ENCODE data around the gene MYO10.
A peak's percentile ranks its signal among the peaks of the same experiment; 100 is the strongest.
"Not testable (repeated sequence)": the region's sequence is repeated elsewhere in the genome, so short reads cannot be mapped to it uniquely, and the experiment has no call there.

MYO10 gene

GRCh38 chr5:16862777-16863176 lies 73.3 kb downstream of the MYO10 start:
- DNase-seq (ENCODE audit: low read depth), result no peak

DNA sequence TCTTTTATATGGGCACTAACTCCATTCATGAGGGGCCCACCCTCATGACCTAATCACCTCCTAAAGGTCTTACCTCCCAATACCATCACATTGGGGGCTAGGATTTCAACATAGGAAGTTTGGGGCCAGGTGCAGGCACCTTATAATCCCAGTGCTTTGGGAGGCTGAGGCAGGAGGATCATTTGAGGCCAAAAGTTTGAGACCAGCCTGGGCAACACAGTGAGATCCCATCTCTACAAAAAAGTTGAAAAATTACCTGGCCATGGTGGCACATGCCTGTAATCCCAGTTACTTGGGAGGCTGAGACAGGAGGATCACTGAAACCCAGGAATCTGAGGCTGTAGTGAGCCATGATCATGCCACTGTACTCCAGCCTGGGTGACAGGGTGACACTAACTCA lies 76.7 kb downstream of the MYO10 start:
- no peak for DNase-seq (ENCODE audit: low read depth)

DNA sequence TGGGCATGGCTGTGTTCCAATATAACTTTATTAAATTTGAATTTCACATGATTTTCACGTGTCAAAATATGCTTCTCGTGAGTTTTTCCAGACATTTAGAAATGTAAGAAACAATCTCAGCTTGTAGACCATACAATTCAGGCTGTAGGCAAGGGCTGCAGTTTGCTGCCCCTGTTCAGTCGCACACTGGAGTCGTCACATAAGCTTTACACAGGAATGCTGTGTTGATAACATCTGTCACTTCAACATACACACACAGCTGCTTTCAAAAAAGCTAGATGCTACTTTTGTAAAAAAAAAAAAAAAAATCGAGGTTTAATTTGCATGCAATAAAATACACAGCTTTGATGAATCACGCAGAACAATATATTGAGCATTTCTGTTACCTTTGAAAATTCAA lies 77.9 kb downstream of the MYO10 start:
- no peak for DNase-seq (ENCODE audit: low read depth)

- no peak for DNase-seq (ENCODE audit: low read depth)
These were observed 78.5 kb downstream of the MYO10 start for GRCh38 chr5:16857635-16858034.

GRCh38 chr5:16856531-16856930 lies 79.6 kb downstream of the MYO10 start:
- DNase-seq (ENCODE audit: low read depth), result peak; percentile 92

- no peak for DNase-seq (ENCODE audit: low read depth)
These were observed 80.2 kb downstream of the MYO10 start for GRCh38 chr5:16855898-16856297.

GRCh38 chr5:16855485-16855884 lies 80.6 kb downstream of the MYO10 start:
- DNase-seq (ENCODE audit: low read depth), result no peak

- DNase-seq (ENCODE audit: low read depth), result no peak
These were observed 81.7 kb downstream of the MYO10 start for GRCh38 chr5:16854351-16854750.

- DNase-seq (ENCODE audit: low read depth), result no peak
These were observed 82.6 kb downstream of the MYO10 start for GRCh38 chr5:16853518-16853917.

DNA sequence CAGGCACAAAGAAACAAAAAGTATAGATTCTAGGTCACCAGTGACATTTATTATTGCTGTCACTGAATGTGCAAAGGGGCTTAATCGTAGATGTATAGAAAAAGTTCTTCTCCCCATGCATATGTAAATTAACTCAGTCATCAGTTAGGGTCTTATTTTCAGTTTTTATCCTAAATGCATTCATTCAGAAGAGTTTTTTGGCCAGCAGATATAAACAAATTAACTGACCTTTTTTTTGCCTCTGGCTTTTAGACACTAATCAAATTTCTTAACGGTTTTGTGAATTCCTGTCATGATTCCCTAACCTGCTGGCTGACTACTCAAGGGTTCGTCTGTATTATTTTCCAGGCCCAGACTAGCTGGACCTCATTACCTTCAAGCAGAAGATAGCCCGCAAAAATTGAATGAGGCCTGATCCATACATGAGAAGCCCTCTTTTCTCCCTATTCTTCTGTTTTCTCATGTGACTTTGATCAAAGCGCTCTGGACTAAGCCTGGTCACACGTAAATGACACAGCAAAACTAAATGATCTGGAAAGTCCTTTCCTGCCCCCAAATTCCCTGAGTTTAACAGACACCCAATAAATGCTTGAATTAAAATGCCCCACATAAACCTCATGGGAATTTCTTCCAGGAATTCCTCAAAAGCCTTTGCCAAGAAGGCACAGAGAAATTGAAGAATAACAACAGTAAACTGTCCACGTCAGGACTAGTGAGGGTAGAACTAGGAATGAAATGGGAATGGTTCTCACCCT lies 83.7 kb downstream of the MYO10 start:
- DNase-seq (ENCODE audit: low read depth), result no peak

GRCh38 chr5:16849775-16850174 lies 86.3 kb downstream of the MYO10 start:
- DNase-seq (ENCODE audit: low read depth), result no peak

DNA sequence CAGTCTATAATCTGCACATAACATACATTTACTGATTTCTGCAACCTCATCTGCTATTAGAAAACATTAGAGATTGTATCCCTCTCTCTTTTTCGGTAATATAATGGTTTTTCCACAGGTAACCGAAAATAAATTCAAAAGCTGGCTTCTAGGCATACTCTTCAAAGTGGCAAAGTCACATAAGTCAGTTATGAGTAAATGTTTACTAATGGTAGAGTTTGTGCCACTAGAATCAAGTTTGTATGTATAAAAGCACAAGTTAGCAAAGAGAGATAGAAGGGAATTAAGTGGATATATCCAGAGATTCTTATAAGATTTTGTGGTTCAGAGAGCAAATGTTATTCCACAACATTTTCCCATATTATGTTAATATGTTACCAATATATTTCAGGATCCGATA lies 86.9 kb downstream of the MYO10 start:
- no peak for DNase-seq (ENCODE audit: low read depth)

DNA sequence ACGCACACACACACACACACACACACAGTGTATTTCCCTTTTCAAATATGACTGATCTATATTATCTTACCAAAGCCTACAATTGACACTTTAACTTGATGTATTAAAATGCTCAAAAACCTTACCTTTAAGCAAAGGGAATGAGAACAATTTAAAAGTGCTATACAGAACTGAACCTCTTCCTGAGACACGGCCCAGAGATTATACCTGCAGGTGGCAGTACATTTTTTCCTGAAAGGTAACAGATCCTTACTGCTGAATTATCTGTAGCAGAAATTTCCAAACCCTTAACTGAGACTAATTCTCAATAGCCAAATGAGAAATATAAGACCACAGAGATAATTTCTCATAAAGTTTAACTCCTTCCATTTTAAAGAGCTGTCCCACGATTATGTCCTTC lies 91.1 kb downstream of the MYO10 start:
- DNase-seq (ENCODE audit: low read depth), result no peak

DNA sequence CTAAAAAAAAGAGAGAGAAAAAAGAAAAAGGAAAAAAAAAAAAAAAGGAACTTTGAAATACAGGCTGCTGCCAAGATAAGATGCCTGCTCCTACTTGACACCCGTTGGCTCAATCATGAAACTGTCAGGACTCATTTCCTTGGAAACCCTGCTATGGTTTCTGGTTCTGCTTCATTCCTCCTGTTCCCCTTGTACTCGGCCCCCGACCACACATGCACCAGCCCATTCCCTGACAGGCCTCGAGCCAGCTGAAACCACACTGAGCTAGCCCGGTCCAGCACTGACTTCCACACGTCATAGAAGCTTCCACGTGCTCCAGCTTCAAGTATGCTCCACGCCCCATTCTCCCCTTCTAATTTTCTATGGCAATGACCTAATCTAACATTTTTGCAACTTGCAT lies 93.2 kb downstream of the MYO10 start:
- no peak for DNase-seq (ENCODE audit: low read depth)

- DNase-seq (ENCODE audit: low read depth), result no peak
These were observed 94.7 kb downstream of the MYO10 start for GRCh38 chr5:16841416-16841815.

GRCh38 chr5:16837305-16837704 lies 98.8 kb downstream of the MYO10 start:
- DNase-seq (ENCODE audit: low read depth), result no peak

GRCh38 chr5:16834029-16834428 lies 102.1 kb downstream of the MYO10 start:
- DNase-seq (ENCODE audit: low read depth), result no peak

DNA sequence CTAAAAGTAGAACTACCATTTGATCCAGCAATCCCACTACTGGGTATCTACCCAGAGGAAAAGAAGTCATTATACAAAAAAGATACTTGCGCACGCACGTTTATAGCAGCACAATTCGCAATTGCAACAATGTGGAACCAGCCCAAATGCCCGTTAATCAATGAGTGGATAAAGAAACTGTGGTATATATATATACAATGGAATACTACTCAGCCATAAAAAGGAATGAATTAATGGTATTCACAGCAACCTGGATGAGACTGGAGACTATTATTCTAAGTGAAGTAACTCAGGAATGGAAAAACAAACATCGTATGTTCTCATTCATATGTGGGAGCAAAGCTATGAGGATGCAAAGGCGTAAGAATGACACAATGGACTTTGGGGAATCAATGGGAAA lies 104.8 kb downstream of the MYO10 start:
- DNase-seq (ENCODE audit: low read depth), result not testable (repeated sequence)

DNA sequence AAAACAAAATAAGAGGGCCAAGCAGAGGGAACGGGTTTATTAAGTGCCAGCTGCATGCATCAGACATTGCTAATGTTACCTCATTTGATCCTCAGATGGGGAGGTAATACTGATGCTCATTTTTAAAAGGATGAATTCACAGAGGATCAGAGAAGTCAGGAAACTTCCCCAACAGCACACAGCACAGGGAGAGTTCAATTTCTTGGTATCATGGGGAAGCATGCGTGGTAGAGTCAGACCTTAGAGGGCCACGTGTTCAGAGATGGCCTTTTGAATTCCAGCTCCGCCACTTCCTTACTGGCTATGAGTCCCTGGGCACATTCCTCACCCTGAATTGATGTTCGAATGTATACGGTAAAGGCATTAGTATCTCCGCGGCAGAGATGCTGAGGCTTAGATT lies 108.3 kb downstream of the MYO10 start:
- DNase-seq (ENCODE audit: low read depth), result no peak

DNA sequence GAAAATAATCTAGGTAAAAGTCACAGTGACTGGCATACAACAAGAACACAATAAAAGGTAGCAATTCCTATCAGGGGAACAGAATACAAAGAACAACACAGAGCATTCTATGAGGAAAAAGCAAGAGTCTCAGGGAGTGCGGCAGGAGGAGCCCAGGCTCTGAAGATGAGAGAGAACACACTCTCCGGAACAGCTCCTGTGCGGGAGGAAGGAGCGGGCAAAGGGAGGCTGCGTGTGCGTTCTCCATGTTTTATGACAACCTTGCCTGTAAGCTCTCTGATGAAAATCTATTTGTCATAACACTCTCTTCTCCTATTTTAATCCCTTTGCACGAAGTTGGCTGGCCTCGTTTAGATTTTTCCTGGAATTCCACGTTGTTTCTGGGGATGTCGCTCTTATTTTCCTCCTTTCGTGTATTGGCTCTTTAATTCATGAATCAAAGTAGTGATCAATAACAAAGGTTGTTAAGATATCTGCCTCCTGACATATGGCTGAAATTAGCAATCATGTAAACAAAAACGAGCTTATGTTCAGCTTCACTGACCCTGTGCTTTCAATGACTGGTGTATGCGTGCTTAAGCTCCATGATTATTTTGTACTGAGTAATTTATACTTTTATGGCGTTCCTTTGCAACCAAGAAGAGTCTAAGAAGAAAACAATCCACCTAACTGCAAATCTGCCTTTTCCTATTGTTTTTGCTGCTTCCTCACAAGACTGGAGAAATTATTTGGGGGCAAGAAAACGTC lies 109.5 kb downstream of the MYO10 start:
- DNase-seq (ENCODE audit: low read depth), result no peak

DNA sequence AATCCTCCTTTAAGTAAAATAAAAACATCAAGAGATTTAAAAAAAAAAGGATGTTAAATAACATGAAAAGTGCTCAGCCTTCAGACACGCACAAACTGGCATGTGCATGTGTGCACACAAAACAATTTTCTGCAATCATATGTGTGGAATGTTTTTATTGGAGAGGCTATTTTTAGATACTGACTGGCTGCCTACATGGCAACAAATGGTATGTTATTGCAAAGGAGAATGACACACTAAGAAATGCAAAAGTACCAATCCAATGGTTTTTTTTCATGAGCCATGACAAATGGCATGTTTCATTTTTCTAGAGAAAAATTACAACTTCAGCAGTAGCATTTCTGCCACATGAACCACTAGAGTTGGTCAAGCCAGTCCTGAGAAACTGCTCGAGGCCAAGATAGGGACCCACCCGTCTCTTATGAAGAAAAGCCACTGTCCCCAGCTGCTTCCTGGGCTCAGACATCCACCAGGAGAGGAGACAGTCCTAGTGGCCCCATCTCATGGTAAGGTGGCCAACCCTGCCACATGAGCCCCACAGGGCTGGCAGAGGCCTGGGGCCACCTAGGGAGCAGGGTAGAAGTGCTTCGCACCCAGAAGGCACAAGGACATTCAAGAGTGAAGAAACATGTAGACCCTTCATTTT lies 116.4 kb downstream of the MYO10 start:
- DNase-seq (ENCODE audit: low read depth), result peak; percentile 46

DNA sequence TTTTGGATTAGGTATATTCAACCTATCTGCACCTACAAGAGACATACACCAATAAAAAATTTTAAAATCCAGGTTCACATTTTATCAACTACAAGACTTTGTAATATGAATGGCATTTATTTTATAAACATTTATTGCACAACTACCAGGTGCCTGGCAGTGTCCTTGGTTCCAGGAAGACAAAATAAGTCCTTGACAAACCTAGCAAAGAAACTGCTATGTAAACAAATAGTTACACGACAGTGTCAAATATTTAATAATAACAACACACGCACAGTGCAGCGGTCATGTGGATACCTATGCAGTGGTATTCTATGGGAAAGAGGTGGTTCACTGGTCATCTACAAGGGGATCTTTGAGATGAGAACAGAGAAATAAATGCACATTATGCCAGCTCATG lies 120.7 kb downstream of the MYO10 start:
- no peak for DNase-seq (ENCODE audit: low read depth)

DNA sequence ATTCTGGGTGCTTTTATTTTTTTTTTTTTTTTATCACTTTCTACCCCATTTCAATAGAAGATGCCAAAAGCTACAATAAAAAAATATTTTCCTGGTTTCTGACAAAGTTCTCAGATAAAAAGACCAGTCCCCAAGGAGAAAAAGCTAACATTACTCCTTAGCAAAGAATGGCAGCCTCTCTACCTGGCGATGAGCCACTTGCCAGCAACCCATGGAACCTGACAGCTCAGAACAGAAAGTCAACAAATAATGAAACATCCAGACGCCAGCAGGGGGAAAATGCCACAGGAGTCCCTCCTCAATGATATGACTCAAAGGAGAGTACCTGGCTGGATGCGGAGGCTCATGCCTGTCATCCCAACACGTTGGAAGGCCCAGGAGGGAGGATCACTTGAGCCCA lies 123.2 kb downstream of the MYO10 start:
- peak; percentile 45 for DNase-seq (ENCODE audit: low read depth)

Measured in ELR (cell line).